Effector CD4-positive, alpha-beta T cell (primary cell): ENCODE results near the gene TAS2R42.

ENCODE experiments used
- DNase-seq: peaks from one replicate; pipeline ENCODE4 v3.0.0-alpha.2; 2020

TAS2R42 gene

DNA sequence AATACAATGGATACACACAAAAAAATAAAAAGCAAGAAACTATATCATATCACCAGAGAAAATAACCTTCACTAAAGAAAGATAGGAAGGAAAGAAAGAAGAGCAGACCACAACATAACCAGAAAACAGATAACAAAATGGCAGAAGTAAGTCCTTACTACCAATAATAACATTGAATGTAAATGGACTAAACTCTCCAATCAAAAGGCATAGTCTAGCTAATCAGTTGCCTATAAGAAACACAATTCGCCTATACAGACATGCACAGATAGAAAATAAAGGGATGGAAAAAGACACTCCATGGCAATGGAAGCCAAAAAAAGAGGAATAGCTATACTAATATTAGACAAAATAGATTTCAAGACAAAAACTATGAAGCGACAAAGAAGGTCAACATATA lies 43.4 kb downstream of the TAS2R42 start:
- DNase-seq: no peak

DNA sequence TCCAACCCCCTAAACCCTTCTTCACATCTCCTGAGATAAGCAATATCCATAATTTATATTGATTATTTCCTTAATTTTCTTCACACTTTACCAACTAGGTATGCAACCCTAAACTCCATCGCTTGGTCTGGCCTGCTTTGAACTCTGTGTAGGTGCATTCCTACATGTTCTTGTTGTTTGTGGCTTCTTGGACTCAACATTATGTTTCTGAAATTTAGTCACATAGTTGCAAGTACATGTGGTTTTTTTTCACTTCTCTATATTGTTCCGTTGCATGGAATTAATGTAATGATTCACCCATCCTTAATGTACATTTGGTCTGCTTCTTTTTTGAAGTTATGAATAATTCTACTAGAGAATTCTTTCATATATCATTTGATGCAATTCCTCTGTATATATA lies 50.7 kb downstream of the TAS2R42 start:
- no peak for DNase-seq
